Brain microvascular endothelial cell (primary cell): ENCODE measurements around the gene KANSL1.
"Not testable (repeated sequence)": the region's sequence is repeated elsewhere in the genome, so short reads cannot be mapped to it uniquely, and the experiment has no call there.

ENCODE experiments used
- DNase-seq: peaks from one replicate; pipeline ENCODE4 v3.0.0-alpha.2; 2020
- H3K27ac ChIP-seq: fragments of 250-450 bp; sonication (Bioruptor Pico); 2 replicates; pipeline ENCODE4 v1.5.1; 2020; ENCODE audit warnings: mild to moderate bottlenecking, moderate library complexity
- H3K27me3 ChIP-seq: fragments of 250-450 bp; sonication (Bioruptor Pico); replicated peaks from 2 replicates; pipeline ENCODE4 v1.5.1; 2020; ENCODE audit warnings: mild to moderate bottlenecking
- H3K36me3 ChIP-seq: fragments of 250-450 bp; sonication (Bioruptor Pico); replicated peaks from 2 replicates; pipeline ENCODE4 v1.5.1; 2020; ENCODE audit warnings: mild to moderate bottlenecking
- H3K4me3 ChIP-seq: 2 replicates; pipeline ENCODE4 v1.5.1; 2011; ENCODE audit warnings: low read depth, mild to moderate bottlenecking, control low read depth, low read length, moderate library complexity
- CTCF ChIP-seq: IDR thresholded peaks from 2 replicates; pipeline ENCODE4 v1.5.1; 2011; ENCODE audit warnings: low read depth, mild to moderate bottlenecking, moderate library complexity, low read length, control low read depth, inconsistent platforms; ENCODE audit errors: missing control alignments
- in situ Hi-C: cut with HindIII; loops from 2 replicates; pipeline ENCODE4 v1.10.0; 2017; ENCODE audit warnings: low sequenced_read_pairs, low pct_ligation_motif_present

The KANSL1 gene

DNA sequence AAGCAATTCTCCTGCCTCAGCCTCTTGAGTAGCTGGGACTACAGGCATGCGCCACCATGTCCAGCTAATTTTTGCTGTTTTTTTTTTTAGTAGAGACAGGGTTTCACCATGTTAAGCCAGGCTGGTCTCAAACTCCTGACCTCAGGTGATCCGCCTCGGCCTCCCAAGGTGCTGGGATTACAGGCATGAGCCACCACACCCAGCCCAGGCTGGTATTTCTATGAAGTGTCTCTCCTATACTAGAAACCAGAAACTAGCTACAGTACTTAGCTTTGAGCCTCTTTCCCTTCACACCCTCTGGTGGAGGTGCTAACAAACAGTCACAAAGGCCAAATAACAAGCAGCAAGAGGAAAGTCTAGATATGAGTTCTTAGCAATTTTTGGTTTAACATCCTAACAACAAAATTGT, 6.4 kb downstream of the KANSL1 start:
- peak; percentile 32 for TF ChIP-seq CTCF
- H3K4me3 ChIP-seq, H3K36me3 ChIP-seq, in situ Hi-C loops, H3K27ac ChIP-seq, H3K27me3 ChIP-seq, DNase-seq: not testable (repeated sequence)

DNA sequence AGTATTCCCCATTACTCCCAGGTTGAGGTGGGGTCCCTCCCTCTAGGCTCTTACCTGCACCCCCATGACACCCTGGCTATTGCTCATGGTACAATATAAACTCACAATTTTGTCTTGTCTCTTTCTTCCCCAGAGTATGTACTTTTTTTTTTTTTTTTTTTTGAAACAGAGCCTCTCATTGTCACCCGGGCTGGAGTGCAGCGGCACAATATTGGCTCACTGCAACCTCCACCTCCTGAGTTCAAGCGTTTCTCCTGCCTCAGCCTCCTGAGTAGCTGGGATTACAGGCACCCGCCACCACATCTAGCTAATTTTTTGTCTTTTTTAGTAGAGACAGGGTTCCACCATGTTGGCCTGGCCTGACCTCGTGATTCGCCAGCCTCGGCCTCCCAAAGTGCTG, 8.5 kb downstream of the KANSL1 start:
- no peaks in the 10 kb centered on the region for H3K27me3 ChIP-seq
- TF ChIP-seq CTCF = no peak
- no peak overlapping the region for H3K27ac ChIP-seq
- no peaks in the 10 kb centered on the region for H3K36me3 ChIP-seq
- H3K4me3 ChIP-seq = no peak overlapping the region
- no peak for DNase-seq
- in situ Hi-C loops = no loop called here

DNA sequence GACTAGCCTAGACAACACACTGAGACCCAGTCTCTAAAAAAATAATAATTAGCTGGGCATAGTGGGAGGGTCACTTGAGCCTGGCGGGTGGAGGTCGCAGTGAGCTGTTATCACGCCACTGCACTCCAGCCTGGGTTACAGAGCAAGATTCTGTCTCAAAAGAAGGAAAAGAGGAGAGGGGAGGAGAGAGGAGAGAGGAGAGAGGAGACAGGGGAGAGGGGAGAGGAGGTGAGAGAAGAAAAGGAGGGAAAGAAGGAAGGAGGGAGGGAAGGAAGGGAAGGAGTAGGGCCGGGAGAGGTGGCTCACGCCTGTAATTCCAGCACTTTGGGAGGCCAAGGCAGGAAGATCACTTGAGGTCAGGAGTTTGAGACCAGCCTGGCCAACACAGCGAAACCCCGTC, 9.8 kb downstream of the KANSL1 start:
- DNase-seq, H3K27ac ChIP-seq, H3K27me3 ChIP-seq, in situ Hi-C loops, H3K4me3 ChIP-seq, H3K36me3 ChIP-seq: not testable (repeated sequence)

- in situ Hi-C loops = no loop called here
- no peak overlapping the region for H3K4me3 ChIP-seq
- DNase-seq = no peak
- H3K36me3 ChIP-seq = no peaks in the 10 kb centered on the region
- H3K27me3 ChIP-seq = no peaks in the 10 kb centered on the region
- H3K27ac ChIP-seq = no peak overlapping the region
- no peak for TF ChIP-seq CTCF
These were observed 10.3 kb downstream of the KANSL1 start for GRCh38 chr17:46182961-46183360.

DNA sequence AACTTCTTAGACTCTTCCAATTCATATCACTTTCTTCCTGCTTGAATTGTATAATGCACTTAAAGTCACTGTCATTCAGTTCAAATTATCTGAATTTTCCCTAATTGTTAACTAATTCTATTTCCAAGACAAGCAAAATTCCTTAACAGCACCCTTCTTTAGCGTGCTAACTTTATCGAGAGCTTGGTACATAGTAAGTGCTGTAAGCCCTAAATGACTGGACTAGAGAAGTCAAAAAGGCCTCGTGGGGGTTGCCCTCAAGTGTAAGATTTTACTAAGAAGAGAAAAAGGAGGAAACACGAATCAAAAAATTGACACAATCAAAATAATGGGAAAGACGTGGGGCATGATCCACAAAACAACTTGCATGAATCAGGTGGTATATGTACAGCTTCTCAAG, 11.3 kb downstream of the KANSL1 start:
- Histone ChIP-seq H3K27ac (no peak overlapping the region), H3K4me3 (no peak overlapping the region)

GRCh38 chr17:46181316-46181715, 11.9 kb downstream of the KANSL1 start:
- H3K4me3 ChIP-seq, H3K27ac ChIP-seq, in situ Hi-C loops, H3K27me3 ChIP-seq, H3K36me3 ChIP-seq, DNase-seq: not testable (repeated sequence)

More for the DNA sequence above, 11.3 kb downstream of the KANSL1 start:
- in situ Hi-C loops = no loop called here
- no peak for DNase-seq
- H3K27me3 ChIP-seq = no peaks in the 10 kb centered on the region
- no peak for TF ChIP-seq CTCF
- H3K36me3 ChIP-seq = no peaks in the 10 kb centered on the region

DNA sequence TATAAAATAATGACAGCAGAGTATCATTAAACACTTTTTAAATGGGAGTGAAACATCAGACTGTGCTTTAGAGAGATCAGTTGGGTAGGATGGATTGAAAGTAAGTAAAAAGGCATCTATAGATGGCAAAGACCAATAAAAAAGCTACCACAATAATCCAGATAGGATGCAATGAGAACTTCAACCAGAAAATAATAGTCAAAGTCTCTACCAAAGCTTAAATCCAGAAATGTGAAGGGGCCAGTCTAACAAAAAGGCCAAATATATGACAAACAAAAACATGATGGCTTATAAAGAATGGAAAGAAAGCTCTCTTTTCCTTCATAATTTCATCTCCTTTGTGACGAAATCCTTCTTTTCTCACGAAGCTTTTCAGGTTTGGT, 12.3 kb downstream of the KANSL1 start:
- no peak for DNase-seq
- H3K27ac ChIP-seq = no peak overlapping the region
- in situ Hi-C loops = no loop called here

DNA sequence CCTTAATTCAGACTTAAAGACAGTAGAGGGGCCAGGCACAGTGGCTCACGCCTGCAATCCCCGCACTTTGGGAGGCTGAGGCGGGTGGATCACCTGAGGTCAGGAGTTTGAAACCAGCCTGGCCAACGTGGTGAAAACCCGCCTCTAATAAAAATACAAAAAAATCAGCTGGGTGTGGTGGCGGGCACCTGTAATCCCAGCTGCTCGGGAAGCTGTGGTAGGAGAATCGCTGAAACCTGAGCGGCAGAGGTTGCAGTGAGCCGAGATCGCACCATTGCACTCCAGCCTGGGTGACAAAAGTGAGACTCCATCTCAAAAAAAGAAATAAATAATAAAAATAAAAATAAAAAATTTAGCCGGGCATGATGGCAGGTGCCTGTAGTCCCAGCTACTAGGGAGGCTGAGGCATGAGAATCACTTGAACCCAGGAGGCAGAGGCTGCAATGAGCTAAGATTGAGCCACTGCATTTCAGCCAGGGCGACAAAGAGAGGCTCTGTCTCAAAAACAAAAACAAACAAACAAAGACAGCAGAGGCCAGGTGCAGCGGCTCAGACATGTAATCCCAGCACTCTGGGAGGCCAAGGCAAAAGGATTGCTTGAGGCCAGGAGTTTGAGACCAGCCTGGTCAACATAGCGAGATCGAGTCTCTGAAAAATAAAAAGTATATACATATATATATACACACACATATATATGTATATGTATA, 12.9 kb downstream of the KANSL1 start:
- DNase-seq, H3K27me3 ChIP-seq, H3K36me3 ChIP-seq, H3K4me3 ChIP-seq, in situ Hi-C loops, H3K27ac ChIP-seq: not testable (repeated sequence)

More for the DNA sequence above, 12.3 kb downstream of the KANSL1 start:
- Histone ChIP-seq H3K4me3 (no peak overlapping the region), H3K27me3 (no peaks in the 10 kb centered on the region), H3K36me3 (no peaks in the 10 kb centered on the region)
- no peak for TF ChIP-seq CTCF
